MV-4-11 (cell line): Measurements from ENCODE around the gene ADAM33.

Source experiments
- DNase-seq: peaks from one replicate; lab custom pipeline; 2025; lab: John Stamatoyannopoulos, UW

ADAM33 gene

DNA sequence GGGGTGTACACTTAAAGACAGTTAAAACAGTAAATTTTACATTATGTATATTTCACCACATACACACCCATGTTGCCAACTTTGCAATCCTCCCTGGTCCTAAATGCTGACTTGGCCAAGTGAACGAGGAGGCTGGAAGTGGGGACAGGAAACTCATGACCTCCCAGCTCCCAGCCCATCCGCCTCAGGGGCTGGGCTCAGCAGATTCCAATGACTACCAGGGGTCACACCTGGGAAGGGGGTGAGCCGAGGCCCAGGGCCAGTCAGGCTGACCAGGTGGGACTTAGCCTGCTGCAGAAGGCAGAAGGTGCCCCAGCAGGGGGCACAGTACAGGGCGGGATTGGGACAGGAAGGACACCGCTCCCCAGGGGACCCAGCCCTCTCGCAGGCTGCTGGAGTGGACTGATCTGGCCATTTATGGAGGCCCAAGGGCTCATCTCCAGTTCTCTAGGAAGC, 28.2 kb upstream of the ADAM33 start:
- DNase-seq: no peak

DNA sequence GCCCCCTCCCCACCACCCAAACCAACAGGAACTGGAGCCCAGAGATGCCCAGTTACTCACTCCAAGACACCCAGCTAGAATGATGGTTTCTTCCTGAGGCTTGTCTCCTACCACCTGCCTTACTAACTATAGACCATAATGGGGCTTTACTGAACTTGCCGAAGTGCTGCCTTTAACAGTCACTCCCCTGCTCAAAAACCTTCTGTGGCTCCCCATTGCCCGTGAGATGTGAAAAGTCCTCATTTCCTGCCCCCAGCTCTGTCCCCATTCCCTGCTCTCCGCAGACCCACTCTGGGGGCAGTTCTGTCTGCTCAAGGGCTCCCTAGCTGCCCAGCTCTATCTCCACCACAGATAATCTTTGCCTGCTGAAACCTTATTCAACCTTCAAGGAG, 25.7 kb upstream of the ADAM33 start:
- DNase-seq: no peak

DNA sequence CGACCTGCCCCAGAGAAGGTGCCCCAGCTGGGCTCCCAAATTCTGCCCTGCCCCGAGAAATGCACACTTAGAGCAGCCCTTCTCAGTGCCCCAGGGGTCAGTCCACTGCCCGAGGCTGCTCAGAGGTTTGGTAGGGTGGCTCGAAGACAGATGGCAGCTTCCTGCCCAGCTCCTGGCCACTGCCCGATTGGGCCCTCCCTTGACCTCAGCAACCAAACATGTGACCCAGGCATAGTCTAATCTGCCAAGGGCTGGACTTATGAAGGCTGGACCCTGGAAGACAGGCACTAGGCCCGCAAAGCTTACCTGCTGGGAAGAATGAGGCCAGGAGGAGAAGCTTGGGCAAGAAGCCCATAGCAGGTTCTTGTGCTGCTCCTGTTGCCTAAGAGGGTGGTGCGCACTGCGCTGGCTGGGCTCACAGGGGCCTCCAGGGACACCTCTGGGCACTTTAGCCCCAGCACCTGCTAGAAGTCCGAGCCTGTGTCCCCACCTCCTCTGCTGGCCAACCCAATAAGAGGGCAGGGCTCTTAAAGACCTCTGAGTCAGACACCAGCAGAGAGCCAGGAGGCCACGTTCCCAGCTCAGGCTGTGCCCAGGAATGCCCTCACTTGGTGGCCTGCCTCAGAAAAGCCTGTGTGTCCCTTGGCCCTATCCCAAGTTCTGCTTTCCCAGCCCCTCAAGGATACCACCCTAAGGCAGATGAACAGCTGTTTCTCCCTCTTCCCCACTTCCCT, 25.1 kb upstream of the ADAM33 start:
- DNase-seq: no peak

DNA sequence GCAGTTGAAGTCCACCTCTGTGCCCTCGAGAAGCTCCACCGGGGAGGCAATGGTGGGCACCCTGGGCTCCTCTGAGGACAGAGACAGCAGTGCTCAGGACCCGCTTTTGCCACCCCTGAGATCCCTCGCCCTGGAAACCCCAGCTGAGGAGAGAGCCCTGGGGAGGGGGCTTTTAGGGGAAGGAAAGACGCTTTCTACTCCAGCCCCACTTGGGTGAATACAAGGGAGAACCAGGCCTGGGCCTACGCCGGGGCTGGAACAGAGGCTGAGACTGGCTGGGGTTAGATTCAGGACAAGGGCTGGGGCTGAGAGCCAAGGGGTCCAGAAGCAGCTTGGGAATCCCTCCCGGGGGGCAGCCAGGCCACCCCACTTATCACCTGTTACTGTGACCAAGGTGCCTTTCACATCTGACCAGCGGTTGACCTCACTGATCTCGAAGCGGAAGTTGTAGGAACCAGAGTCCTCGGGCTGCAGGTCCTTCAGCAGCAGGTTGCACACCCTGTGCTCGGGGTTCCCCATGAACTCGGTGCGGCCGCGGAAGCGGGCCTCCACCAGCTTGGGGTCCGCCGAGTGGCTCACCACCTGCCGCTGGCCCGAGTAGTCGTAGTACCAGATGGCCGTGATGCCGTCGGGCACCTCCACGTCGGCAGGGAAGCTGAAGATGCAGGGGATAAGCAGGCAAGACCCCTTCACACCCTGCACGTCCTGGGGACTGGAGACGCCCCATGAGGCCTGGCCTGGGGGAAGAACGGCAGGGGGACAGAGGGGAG, 24.3 kb upstream of the ADAM33 start:
- DNase-seq: no peak

DNA sequence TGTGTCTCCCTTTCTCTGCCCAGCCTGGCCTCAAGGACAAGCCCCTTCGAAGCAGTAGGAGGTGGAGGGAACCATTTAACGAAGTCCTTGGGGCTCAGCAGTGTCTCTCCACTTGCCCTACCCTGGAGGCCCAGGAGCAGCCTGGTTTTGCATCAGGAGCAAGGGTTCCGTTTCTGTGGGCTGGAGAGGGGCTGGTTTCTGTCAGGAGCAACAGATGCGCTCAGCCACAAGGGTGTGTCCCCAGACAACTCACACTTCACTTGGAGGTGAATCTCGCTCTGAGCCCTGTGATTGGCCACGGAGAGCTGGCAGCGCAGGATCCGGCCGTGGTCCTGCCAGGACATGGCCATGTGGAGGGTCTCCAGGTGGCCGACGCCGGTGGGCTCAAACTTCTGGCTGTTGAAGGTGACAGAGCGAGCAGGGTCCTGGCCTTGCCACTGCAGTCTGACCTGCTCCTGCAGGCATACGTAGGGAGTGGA, 23.7 kb upstream of the ADAM33 start:
- DNase-seq: no peak

DNA sequence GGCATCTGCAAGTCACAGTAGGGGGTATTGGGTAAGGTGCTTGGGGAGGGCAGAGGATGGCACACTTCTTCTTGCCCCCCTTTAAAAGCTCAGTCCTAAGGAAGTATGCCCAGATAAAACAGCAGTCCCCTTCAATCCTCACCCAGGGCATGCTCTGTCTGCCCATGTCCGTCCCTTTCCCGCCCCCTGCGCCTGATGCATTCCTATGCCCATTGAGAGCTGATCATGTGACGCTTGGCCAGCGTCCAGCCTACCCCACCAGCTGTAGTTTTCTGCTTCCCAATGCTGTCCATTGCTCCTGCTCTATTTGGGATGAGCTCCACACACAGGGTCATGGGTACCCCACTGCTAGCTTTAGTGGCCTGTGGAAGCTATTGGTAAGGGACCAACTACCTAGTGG, 22.3 kb upstream of the ADAM33 start:
- DNase-seq: no peak

DNA sequence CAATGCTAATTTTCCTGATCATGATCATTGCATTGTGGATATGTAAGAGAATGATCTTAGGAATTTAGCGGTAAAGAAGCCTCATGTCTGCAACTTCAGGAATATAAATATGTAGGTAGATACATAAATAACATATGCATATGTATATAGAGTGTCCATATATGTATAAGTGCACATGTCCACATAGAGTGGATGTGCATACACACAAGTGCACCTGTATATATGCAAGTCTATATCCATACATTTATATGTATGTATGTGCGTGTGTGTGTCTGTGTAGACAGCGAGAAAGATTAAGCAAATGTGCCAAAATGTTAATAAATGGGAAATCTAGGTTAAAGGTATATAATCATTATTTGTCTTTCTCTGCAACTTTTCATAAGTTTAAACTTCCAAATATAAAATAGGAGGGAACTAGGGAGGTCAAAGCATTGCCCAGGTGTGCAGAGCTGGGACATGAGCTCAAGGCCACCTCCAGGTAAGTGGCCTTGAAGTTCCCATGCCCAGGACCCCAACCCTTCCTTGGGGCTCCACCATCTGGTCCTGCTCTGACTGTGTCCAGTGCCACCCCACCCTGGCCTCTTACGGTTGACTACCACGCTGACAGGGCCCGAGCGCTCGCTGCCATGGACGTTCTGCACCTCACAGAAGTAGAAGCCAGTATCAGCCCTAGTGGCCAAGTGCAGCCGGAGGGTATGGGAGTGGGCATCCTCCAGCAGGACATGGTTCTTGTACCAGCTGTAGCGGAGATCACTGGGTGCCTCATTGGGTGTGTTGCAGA, 21.0 kb upstream of the ADAM33 start:
- DNase-seq: no peak

DNA sequence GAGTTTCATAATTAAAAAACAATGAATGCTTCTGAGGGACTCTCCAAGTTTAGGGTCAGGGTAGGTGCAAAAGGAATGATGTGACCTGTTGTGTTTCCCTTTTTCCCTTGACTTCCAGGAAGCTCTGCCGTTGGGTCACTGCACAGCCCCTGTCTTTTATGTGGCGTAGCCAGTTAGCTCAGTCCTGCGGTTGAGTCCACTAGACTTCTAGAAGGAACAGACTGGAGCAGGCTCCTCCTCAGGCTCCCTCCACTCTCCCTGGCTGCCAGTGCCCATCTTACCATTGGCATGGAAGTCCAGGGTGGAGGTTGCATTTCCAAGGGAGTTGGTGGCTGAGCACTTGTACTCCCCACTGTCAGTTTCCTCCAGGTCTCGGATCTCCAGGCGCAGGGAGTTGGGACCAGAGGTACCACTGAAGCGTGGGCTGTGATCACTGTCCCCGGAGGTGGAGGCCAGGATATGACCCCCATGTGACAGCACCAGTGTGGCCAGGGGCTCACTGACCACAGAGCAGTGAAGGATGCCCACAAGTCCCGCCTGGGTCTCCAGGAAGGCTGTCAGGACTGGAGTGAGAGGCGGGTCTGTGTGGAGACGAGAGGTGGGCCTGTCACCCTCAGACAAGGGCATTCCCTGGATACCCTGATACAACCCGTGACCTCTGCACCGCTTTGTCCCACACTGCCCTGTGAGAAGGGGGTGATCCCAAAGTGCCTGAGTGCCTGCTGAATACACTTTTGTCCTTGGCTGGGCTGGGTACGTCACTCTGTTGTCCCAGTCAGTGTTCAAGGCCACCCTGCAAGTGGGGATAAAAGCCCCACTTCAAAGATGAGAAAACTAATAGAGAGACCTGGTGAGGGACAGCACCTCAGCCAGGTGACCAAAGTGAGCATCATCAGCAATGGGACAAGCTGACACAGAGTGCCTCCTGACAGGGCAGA, 19.5 kb upstream of the ADAM33 start:
- DNase-seq: no peak

DNA sequence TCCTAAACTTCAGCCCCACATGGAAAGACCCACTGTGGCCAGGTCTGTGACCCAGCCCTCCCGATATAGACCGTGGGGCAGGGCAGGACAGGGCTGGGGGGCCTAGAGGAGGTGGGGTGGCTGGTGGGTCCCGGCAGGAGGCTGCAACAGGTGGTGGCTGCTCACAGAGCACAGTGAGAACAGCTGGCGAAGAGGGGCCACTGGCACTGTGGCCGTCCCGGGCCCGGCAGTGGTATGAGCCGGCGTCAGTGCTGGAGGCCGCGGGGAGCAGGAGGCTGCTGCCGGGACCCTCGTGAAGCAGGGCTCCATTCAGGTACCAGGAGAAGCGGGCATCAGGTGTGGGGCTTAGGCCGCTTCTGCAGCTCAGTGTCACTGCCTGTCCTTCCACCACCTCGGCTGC, 17.2 kb upstream of the ADAM33 start:
- DNase-seq: no peak

DNA sequence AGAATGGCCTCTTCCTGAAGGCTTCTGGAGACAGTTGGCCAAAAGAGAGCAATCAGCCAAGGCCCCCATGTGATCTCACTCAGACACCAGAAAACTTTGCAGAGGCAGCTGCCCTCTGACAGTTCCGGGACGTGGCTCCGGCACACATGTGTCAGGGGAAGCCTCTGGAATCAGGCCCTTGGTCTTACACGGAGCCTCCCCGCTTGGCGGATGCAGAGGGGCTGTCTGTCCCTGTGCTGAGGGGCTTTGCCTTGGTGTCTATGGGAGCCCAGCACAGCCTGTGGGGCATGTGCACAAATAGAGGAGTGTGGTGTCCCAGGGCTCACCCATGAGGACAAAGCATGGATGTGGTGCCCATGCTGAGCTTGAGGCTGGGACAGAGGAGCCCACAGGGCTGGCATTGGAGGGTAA, 16.8 kb upstream of the ADAM33 start:
- DNase-seq: no peak

DNA sequence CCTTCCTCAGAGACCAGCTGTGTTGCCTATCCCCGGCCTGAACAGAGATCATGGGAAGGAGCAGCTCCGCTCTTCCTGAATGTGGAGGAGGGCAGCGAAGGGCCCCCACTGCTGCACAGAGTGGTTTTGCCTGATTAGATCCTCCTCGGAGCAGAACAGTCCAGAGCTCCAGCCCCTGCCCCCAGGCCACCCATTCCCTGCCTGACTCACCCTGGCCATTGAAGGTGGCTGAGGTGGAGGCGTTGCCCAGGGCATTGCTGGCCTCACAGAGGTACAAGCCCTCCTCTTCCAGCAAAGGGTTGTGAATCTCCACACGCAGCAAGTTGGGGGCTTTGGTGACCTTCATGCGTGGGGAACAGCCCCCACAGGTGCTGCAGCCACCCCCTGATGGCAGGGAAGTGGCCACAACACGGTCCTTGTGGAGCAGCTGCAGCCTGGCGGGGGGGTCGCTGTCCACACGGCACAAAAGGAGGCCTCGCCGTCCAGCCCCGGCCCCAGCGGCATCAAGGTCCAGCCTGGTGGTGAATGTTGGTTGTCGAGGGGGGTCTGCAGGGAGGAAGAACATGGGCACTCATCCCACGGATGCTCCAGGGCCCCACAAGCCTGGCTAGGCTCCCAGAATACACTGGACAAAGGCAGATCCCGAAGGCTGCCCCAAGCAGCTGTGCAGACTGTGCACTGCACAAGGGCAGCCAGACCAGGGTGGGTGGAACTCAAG, 15.9 kb upstream of the ADAM33 start:
- no peak for DNase-seq

DNA sequence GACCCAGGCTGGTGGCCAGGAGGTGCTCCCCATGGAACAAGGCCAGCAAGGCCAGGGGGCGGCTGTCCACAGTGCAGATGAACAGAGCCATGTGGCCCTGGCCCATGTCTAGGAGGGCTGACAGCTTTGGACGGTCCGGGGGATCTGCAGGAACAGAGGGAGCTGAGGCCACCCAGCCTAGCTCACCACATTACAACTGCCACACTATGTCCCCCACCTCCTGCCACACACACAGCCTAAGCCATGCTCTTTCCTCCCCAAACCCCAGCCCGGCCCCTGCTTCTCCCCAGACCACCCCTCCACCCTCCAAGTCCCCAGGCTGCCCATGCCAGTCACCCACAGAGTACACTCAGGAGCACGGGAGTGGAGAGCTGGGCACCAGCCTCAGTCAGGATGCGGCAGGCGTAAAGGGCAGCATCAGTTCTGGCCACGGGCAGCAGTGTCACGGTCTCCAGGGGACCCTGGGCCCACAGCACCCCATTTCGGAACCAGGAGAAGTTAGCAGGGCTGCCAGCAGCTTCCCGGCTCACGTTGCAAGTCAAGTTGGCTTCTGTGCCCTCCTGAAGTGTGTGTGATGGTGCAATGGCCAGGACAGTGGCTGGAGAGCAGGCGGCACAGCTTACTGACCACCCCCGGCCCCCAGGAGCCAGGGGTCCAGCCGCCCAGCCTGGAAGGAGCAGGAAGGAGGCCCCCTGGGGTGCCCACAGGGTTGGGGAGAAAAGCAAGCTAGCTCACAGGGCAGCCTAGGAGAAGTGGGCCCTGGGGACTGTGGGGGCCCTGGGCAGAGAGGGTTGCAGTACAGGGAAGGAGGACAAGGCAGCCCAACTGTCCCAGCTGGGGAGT, 15.2 kb upstream of the ADAM33 start:
- no peak for DNase-seq

DNA sequence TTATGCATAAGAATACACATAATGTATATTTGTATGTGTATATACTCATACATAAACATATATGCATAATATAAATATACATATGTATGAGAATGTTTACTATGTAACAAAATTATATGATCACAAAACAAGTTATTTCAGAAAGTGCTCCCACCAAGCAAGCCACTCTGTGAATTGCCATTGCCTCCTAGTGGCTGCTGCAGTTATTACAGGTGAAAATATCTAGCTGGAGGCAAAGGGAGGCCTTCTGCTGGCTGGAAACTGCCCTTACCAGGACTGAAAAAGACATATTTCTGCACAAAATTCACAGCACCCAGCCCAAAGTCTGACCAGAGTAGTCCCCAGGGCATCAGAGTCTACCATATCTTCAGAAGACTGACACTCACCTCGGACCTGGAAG, 14.4 kb upstream of the ADAM33 start:
- DNase-seq: peak; percentile 7

DNA sequence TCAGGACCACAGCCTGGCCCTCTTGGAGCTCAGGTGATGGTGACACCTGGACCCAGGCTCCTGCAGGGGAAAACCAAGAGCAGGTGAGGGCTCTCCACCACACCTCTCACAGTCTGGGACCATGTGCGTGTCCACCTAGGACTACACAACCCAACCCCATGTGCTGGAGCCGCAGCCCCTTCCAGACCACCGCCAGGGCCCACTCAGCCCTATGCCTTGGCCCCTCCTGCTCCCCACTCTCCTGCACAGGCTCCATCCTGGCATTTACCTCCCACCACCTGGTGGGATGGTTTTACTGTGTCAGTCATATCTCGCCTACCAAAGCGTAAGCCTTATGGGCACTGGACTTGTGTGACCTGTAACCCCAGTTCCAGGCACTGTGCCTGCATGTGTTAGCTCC, 13.1 kb upstream of the ADAM33 start:
- DNase-seq: no peak

DNA sequence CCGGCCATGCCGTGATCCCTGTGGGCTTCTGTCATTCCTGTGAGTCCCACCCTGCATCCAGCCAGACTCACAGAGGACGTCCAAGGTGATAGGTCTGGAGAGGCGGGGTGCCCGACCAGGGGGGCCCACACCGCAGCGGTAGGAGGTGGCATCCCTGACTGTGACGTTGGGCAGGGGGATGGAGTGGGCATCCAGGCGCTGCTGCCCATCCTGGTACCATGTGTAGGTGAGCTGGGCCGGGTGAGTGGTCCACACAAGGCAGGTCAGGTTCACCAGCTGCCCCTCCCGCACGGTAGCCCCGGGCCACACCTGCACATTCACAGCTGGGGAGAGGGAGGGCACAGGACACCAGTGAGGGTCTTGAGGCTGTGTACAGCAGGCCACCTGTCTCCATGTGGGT, 11.6 kb upstream of the ADAM33 start:
- DNase-seq: no peak

DNA sequence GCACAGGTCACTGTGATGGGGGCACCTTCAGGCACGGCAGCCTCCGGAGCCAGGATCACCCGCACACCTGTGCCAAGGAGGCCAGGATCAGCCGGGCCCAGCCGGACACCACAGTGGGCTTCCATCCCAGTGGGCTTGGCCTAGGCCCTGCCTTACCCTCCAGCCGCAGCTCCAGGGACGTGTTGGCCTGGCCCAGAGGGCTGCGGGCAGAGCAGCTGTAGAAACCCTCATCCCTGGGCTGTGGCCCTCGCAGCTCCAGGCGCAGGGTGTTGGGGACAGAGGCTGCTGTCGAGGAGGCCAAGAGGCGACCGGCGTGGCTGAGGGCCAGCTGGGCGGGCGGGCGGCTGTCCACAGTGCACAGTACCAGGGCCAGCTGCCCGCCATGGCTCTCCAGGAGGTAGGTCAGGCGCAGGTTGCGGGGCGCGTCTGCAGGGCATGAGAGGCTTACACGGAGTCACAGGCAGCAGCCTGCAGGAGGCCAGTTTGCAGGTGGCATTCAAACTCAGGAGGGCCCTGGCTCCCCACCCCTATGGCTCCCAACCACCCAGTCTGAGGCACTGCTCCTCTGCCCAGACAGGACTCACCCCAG, 11.0 kb upstream of the ADAM33 start:
- DNase-seq: no peak

DNA sequence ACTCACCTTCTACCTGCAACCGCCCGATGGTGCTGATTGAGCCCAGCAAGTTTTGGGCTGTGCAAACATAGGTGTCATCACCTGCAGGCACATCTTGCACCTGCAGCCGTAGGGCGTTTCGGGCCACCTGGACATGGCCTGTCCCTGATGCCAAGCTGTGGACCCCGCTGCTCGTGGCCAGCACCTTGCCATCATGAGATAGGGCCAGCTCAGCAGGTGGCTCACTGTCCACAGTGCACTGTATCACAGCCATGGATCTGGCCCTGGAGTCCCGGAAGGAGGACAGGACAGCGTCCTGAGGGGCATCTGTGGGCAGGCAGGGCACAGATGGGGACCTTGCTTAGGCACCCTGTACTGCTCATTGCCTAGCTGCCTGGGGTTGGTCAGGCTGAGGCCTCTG, 10.1 kb upstream of the ADAM33 start:
- no peak for DNase-seq

DNA sequence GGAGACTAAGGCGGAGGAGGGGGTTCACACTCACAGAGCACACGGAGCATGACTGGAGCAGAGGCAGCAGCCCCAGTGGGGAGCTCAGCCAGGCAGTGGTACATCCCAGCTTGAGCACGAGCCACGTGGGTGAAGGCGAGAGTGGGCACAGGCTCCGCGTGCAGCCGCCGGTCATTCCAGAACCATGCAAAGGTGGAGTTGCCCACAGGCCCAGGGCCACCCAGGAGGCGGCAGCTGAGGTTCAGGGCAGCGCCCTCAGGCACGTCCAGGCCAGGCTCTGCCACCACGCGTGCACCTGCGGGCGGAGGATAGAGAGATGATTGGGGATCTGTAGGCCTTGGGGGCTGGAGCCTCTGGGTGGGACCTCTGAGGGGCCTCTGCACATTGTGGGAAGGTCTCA, 9.5 kb upstream of the ADAM33 start:
- DNase-seq: no peak

DNA sequence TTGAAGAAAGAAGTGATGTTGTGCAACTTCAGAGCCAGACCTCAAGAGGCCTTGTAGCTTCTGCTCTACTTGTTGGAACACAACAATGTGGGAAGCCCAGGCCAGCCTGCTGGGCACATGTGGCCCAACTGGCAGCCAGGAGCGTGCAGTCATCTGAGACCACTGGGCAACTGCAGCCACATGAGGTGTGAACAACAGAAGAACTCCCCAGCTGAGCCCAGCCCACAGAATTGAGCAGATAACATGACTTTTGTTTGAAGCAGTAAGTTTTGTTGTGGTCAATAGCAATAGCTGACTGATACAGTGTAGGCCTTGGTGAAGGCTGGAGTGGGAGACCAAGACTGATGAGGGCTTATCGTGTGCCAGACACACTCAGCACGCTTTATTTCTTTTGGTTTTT, 8.6 kb upstream of the ADAM33 start:
- DNase-seq: peak; percentile 3

DNA sequence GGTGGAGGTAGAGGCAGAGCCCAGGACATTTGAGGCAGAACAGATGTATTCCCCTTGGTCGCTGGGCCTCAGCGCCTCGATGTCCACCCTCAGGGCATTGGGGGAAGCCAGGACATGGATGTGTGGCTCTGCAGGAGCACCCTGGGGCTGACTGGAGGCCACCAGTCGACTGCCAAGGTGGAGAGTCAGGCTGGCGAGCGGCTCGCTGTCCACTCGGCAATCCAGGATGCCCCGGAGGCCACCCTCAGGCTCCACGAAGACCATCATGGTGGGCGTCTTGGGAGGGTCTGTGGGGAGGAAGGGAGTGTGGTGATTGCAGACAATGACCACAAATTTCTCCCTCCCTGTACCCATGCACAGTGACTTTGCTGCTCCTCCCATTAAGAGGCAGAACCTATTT, 8.2 kb upstream of the ADAM33 start:
- no peak for DNase-seq
